Gastroesophageal sphincter (tissue), 3 donors: ENCODE measurements around the gene PPP2R5C.

Source experiments
- EP300 ChIP-seq: sonication (generic); formaldehyde crosslinking; IDR thresholded peaks from one replicate; pipeline ENCODE4 v1.6.1; 2017; ENCODE audit warnings: antibody characterized with exemption, mild to moderate bottlenecking
- POLR2A ChIP-seq, 2 donors: fragments of 450-650 bp; IDR thresholded peaks; one replicate each; pipeline ENCODE4 v1.6.1; 2017; ENCODE audit warnings: antibody characterized with exemption in 2 of 2, mild to moderate bottlenecking in 2 of 2, moderate library complexity in 1 of 2
- TF ChIP-seq, protein P1 (sequence below), 4 experiments: fragments of 200-600 bp in 2 of 4; fragments of 450-650 bp in 2 of 4; sonication (generic) in 1 of 4; IDR thresholded peaks; one replicate each; pipeline ENCODE4 v1.5.1; 2017 to 2019; ENCODE audit warnings: antibody characterized with exemption in 4 of 4, mild to moderate bottlenecking in 2 of 4, moderate library complexity in 2 of 4

DNA sequence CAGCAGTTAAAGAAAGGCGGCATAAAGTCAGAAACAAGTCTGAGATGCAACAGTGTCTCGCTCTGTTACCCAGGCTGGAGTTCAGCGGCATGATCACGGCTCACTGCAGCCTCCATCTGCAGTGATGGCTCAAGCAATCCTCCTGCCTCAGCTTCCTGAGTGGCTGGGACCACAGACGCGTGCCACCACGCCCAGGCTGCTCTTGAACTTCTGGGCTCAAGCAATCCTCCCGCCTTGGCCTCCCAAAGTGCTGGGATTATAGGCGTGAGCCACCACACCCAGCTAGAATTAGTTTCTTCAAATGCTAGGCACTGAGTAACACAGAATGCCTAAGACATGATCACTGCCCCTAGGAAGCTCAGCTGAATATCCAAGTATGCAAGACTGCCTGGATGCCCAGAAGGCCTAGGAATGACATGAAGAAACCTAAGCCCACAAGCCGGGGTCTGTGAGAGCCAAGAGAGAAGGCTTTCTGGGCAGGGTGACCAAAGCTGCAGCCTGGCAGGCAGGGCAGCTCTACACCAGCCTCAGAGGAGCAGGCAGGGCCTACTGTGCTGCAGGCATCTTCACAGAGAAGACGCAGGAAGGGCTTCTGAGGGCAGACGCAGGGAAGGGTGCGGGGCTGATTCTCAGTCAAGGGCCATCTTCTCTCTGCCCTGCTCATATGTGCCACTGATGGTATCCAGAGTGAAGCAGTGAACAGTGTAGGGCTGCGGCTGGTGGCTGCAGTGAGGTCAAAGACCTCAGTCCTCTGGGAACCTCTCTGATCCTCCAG is 4.3 kb upstream of the PPP2R5C start:
- TF ChIP-seq, protein P1, sequence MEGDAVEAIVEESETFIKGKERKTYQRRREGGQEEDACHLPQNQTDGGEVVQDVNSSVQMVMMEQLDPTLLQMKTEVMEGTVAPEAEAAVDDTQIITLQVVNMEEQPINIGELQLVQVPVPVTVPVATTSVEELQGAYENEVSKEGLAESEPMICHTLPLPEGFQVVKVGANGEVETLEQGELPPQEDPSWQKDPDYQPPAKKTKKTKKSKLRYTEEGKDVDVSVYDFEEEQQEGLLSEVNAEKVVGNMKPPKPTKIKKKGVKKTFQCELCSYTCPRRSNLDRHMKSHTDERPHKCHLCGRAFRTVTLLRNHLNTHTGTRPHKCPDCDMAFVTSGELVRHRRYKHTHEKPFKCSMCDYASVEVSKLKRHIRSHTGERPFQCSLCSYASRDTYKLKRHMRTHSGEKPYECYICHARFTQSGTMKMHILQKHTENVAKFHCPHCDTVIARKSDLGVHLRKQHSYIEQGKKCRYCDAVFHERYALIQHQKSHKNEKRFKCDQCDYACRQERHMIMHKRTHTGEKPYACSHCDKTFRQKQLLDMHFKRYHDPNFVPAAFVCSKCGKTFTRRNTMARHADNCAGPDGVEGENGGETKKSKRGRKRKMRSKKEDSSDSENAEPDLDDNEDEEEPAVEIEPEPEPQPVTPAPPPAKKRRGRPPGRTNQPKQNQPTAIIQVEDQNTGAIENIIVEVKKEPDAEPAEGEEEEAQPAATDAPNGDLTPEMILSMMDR (IDR thresholded peaks at IDR 0.05) = no peak
- no peak for TF ChIP-seq POLR2A (IDR thresholded peaks at IDR 0.05)
- no peak for TF ChIP-seq EP300
